Measurements from ENCODE around the gene SFTPA2.
"Not testable (repeated sequence)": the region's sequence is repeated elsewhere in the genome, so short reads cannot be mapped to it uniquely, and the experiment has no call there.

Gene SFTPA2

GRCh38 chr10:79582096-79582495 is 21.9 kb upstream of the SFTPA2 start:
- H3K4me1 ChIP-seq (ENCODE audit: low read length) = no peaks in the 10 kb centered on the region
- no peak overlapping the region for H3K27ac ChIP-seq (ENCODE audit: low read length)
- no peaks in the 10 kb centered on the region for H3K9me2 ChIP-seq (replicated peaks; ENCODE audit: insufficient read depth, low read length)
- H3K9ac ChIP-seq (ENCODE audit: low read length) = no peak overlapping the region
- no peak for TF ChIP-seq EZH2 (optimal IDR thresholded peaks at IDR 0.05; ENCODE audit: low read depth, low read length)
- TF ChIP-seq CTCF (IDR thresholded peaks at IDR 0.05; ENCODE audit: low read length) = no peak
- TF ChIP-seq EZH2phosphoT487 (IDR thresholded peaks at IDR 0.05; ENCODE audit: low read length) = no peak
- no peak for DNase-seq
- H3K79me2 ChIP-seq (ENCODE audit: low read length) = no peaks in the 10 kb centered on the region
- H2AFZ ChIP-seq (ENCODE audit: low read length) = no peak overlapping the region
- no peaks in the 10 kb centered on the region for H3K36me3 ChIP-seq (replicated peaks; ENCODE audit: insufficient read depth, low read length)
- H3K4me3 ChIP-seq (ENCODE audit: low read length) = no peak overlapping the region
- H3K9me3 ChIP-seq (replicated peaks; ENCODE audit: insufficient read depth, low read length) = no peaks in the 10 kb centered on the region
- no peak overlapping the region for H3K4me2 ChIP-seq (ENCODE audit: low read depth, low read length)
- H3K27me3 ChIP-seq (replicated peaks; ENCODE audit: insufficient read depth, low read length) = no peaks in the 10 kb centered on the region
- no peaks in the 10 kb centered on the region for H4K20me1 ChIP-seq (ENCODE audit: insufficient read depth, low read length)
- H3F3A ChIP-seq (ENCODE audit: insufficient read depth, low read length) = no peaks in the 10 kb centered on the region

GRCh38 chr10:79581044-79581443 is 20.8 kb upstream of the SFTPA2 start:
- TF ChIP-seq CTCF (IDR thresholded peaks at IDR 0.05; ENCODE audit: low read length) = no peak
- no peak for TF ChIP-seq EZH2phosphoT487 (IDR thresholded peaks at IDR 0.05; ENCODE audit: low read length)
- TF ChIP-seq EZH2 (optimal IDR thresholded peaks at IDR 0.05; ENCODE audit: low read depth, low read length) = no peak
- Histone ChIP-seq H3K79me2 (ENCODE audit: low read length) (no peaks in the 10 kb centered on the region), H3K4me3 (ENCODE audit: low read length) (no peak overlapping the region), H3K9me2 (replicated peaks; ENCODE audit: insufficient read depth, low read length) (no peaks in the 10 kb centered on the region), H3F3A (ENCODE audit: insufficient read depth, low read length) (no peaks in the 10 kb centered on the region), H3K27ac (ENCODE audit: low read length) (no peak overlapping the region), H2AFZ (ENCODE audit: low read length) (no peak overlapping the region), H3K4me1 (ENCODE audit: low read length) (no peaks in the 10 kb centered on the region), H3K36me3 (replicated peaks; ENCODE audit: insufficient read depth, low read length) (no peaks in the 10 kb centered on the region), H3K9me3 (replicated peaks; ENCODE audit: insufficient read depth, low read length) (no peaks in the 10 kb centered on the region), H3K9ac (ENCODE audit: low read length) (no peak overlapping the region), H3K27me3 (replicated peaks; ENCODE audit: insufficient read depth, low read length) (no peaks in the 10 kb centered on the region), H3K4me2 (ENCODE audit: low read depth, low read length) (no peak overlapping the region), H4K20me1 (ENCODE audit: insufficient read depth, low read length) (no peaks in the 10 kb centered on the region)
- DNase-seq = no peak

- DNase-seq = no peak
- H3K4me1 ChIP-seq (ENCODE audit: low read length) = no peaks in the 10 kb centered on the region
- H4K20me1 ChIP-seq (ENCODE audit: insufficient read depth, low read length) = no peaks in the 10 kb centered on the region
- H3K9ac ChIP-seq (ENCODE audit: low read length) = no peak overlapping the region
- H3K4me2 ChIP-seq (ENCODE audit: low read depth, low read length) = no peak overlapping the region
- no peaks in the 10 kb centered on the region for H3K9me3 ChIP-seq (replicated peaks; ENCODE audit: insufficient read depth, low read length)
- H3K27ac ChIP-seq (ENCODE audit: low read length) = no peak overlapping the region
- no peaks in the 10 kb centered on the region for H3K36me3 ChIP-seq (replicated peaks; ENCODE audit: insufficient read depth, low read length)
- H3K4me3 ChIP-seq (ENCODE audit: low read length) = no peak overlapping the region
- no peaks in the 10 kb centered on the region for H3F3A ChIP-seq (ENCODE audit: insufficient read depth, low read length)
- no peaks in the 10 kb centered on the region for H3K79me2 ChIP-seq (ENCODE audit: low read length)
- H3K27me3 ChIP-seq (replicated peaks; ENCODE audit: insufficient read depth, low read length) = no peaks in the 10 kb centered on the region
- H2AFZ ChIP-seq (ENCODE audit: low read length) = no peak overlapping the region
- TF ChIP-seq EZH2 (optimal IDR thresholded peaks at IDR 0.05; ENCODE audit: low read depth, low read length) (no peak), CTCF (IDR thresholded peaks at IDR 0.05; ENCODE audit: low read length) (no peak), EZH2phosphoT487 (IDR thresholded peaks at IDR 0.05; ENCODE audit: low read length) (no peak)
- H3K9me2 ChIP-seq (replicated peaks; ENCODE audit: insufficient read depth, low read length) = no peaks in the 10 kb centered on the region
These were observed 19.2 kb upstream of the SFTPA2 start for GRCh38 chr10:79579361-79579760.

- not testable (repeated sequence) for H3K79me2 ChIP-seq (ENCODE audit: low read length); H3K27me3 ChIP-seq (replicated peaks; ENCODE audit: insufficient read depth, low read length); H3K27ac ChIP-seq (ENCODE audit: low read length); H3K9ac ChIP-seq (ENCODE audit: low read length); H3K4me3 ChIP-seq (ENCODE audit: low read length); H3K4me1 ChIP-seq (ENCODE audit: low read length); H3K4me2 ChIP-seq (ENCODE audit: low read depth, low read length); H2AFZ ChIP-seq (ENCODE audit: low read length); H3K9me2 ChIP-seq (replicated peaks; ENCODE audit: insufficient read depth, low read length); H3K36me3 ChIP-seq (replicated peaks; ENCODE audit: insufficient read depth, low read length); H3K9me3 ChIP-seq (replicated peaks; ENCODE audit: insufficient read depth, low read length); H4K20me1 ChIP-seq (ENCODE audit: insufficient read depth, low read length); H3F3A ChIP-seq (ENCODE audit: insufficient read depth, low read length)
- DNase-seq = peak; percentile 18
These were observed 10.4 kb upstream of the SFTPA2 start for GRCh38 chr10:79570624-79571023.
